Gastrocnemius medialis (tissue), 4 donors: ENCODE measurements around the gene TMEM115.

ENCODE experiments used
- CTCF ChIP-seq, 5 experiments: fragments of 450-650 bp in 3 of 5; fragments of 200-600 bp in 2 of 5; sonication (generic) in 2 of 5; IDR thresholded peaks in 4 of 5; conservative IDR thresholded peaks in 1 of 5; 1 replicate in 4 of 5; 2 replicates in 1 of 5; pipeline ENCODE4 v1.5.1; 2016 to 2019; ENCODE audit warnings: antibody characterized with exemption in 5 of 5, mild to moderate bottlenecking in 3 of 5, moderate library complexity in 3 of 5
- POLR2A ChIP-seq, 2 donors: fragments of 450-650 bp; IDR thresholded peaks; one replicate each; pipeline ENCODE4 v1.6.1; 2017; ENCODE audit warnings: antibody characterized with exemption in 2 of 2, mild to moderate bottlenecking in 2 of 2, moderate library complexity in 2 of 2

- no peak for TF ChIP-seq CTCF (IDR thresholded peaks at IDR 0.05 in 4 of 5, conservative IDR thresholded peaks at IDR 0.05 in 1 of 5)
- no peak for TF ChIP-seq POLR2A (IDR thresholded peaks at IDR 0.05)
Measured at GRCh38 chr3:50319894-50320625, 39.3 kb downstream of the TMEM115 start.
